AG10803 (cell line): ENCODE results near the gene GNG13.
"Not testable (repeated sequence)": the region's sequence is repeated elsewhere in the genome, so short reads cannot be mapped to it uniquely, and the experiment has no call there.

Experiments used
- DNase-seq: peaks from one replicate; pipeline ENCODE4 v3.0.0; 2010; ENCODE audit warnings: low read depth
- H3K4me3 ChIP-seq: 2 replicates; pipeline ENCODE4 v1.5.1; 2011; ENCODE audit warnings: mild to moderate bottlenecking, low read length, control low read depth
- CTCF ChIP-seq: conservative IDR thresholded peaks from 2 replicates; pipeline ENCODE4 v1.5.1; 2011; ENCODE audit warnings: mild to moderate bottlenecking, low read length, control low read depth, inconsistent platforms

The GNG13 gene

GRCh38 chr16:824194-824593 is 23.7 kb upstream of the GNG13 start:
- no peak for TF ChIP-seq CTCF
- DNase-seq, result no peak
- no peak overlapping the region for H3K4me3 ChIP-seq

- H3K4me3 ChIP-seq, result no peak overlapping the region
- no peak for TF ChIP-seq CTCF
- DNase-seq, result no peak
Measured at GRCh38 chr16:822909-823297, 22.4 kb upstream of the GNG13 start.

GRCh38 chr16:822174-822908 is 21.8 kb upstream of the GNG13 start:
- DNase-seq, result no peak
- H3K4me3 ChIP-seq, result no peak overlapping the region
- TF ChIP-seq CTCF, result no peak

GRCh38 chr16:821751-822150 is 21.2 kb upstream of the GNG13 start:
- no peak overlapping the region for H3K4me3 ChIP-seq
- no peak for TF ChIP-seq CTCF
- no peak for DNase-seq

- no peak overlapping the region for H3K4me3 ChIP-seq
- no peak for TF ChIP-seq CTCF
- DNase-seq, result no peak
Measured at GRCh38 chr16:820748-821147, 20.2 kb upstream of the GNG13 start.

GRCh38 chr16:820044-820408 is 19.5 kb upstream of the GNG13 start:
- DNase-seq, H3K4me3 ChIP-seq: not testable (repeated sequence)

DNA sequence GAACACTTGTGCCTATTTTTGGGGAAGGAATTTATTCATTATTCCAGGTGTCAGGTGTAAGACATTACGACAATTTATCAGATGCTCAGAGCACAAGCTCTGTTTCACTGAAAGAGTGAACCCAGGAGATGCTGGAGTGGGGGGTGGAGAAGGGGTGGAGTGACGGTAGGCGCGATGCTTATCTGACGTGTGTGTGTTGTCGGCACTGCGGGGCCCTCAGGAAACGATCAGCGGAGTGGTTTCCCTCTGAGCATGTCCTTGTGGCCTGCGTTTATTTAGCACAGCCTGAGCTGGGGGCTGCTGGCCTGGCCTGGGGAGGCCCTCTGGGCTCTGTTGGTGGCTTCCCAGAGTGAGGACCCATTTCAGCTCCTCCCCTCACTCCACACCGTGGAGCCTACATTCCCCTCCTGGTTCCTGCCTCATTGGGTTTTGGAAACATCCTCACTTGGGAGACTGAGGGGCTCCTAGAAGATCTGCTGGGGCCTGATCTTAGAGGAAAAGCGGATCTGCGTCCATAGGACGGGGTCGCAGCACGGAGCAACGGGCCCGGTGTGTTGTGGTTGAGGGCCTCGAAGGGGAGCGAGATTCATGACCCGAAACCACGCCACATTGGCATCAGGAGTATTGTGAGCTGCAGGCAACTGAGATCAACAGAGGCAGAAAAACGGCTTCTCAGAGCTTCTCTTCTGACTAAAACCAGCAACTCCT is 19.0 kb upstream of the GNG13 start:
- no peak for TF ChIP-seq CTCF
- H3K4me3 ChIP-seq, result no peak overlapping the region
- DNase-seq, result no peak
